Liver (tissue), 9 donors: ENCODE data around the gene MAP3K5. TPM values are rescaled to one million over a fixed set of nuclear protein-coding genes. Genes with fewer than 3 reads are reported as not detected.

ENCODE experiments used
- DNase-seq: peaks from one replicate; pipeline ENCODE4 v3.0.0-alpha.2; 2017; ENCODE audit warnings: low spot score
- H3K27ac ChIP-seq, 2 donors: one replicate each; pipeline ENCODE4 v1.7.0; 2013; ENCODE audit warnings: inconsistent platforms in 2 of 2, low read length in 2 of 2, control low read depth in 1 of 2, low read depth in 1 of 2, mild to moderate bottlenecking in 1 of 2
- H3K27me3 ChIP-seq, 4 donors: one replicate each; pipeline versions ENCODE4 v1.6.1 to v1.7.0; 2013; ENCODE audit warnings: low read length in 3 of 4, inconsistent platforms in 1 of 4, mild to moderate bottlenecking in 1 of 4, moderate library complexity in 1 of 4; ENCODE audit not compliant: control insufficient read depth in 4 of 4, insufficient read depth in 4 of 4
- H3K36me3 ChIP-seq, 4 donors: one replicate each; pipeline versions ENCODE4 v1.6.1 to v1.7.0; 2013; ENCODE audit warnings: low read length in 3 of 4, mild to moderate bottlenecking in 3 of 4, low read depth in 1 of 4, moderate library complexity in 1 of 4; ENCODE audit not compliant: control insufficient read depth in 4 of 4, insufficient read depth in 3 of 4
- H3K4me1 ChIP-seq, 4 donors: one replicate each; pipeline versions ENCODE4 v1.6.1 to v1.7.0; 2013; ENCODE audit warnings: low read length in 3 of 4, mild to moderate bottlenecking in 3 of 4, moderate library complexity in 1 of 4; ENCODE audit not compliant: control insufficient read depth in 4 of 4, insufficient read depth in 4 of 4
- H3K4me3 ChIP-seq, 3 donors: one replicate each; pipeline versions ENCODE4 v1.6.1 to v1.7.0; 2013; ENCODE audit warnings: low read length in 3 of 3, control low read depth in 1 of 3, low read depth in 1 of 3, mild to moderate bottlenecking in 1 of 3
- H3K9ac ChIP-seq, 2 donors: one replicate each; pipeline ENCODE4 v1.7.0; 2013; ENCODE audit warnings: low read length in 2 of 2, mild to moderate bottlenecking in 2 of 2, moderate library complexity in 2 of 2, control low read depth in 1 of 2, low read depth in 1 of 2
- H3K9me3 ChIP-seq, 4 donors: one replicate each; pipeline versions ENCODE4 v1.6.1 to v1.7.0; 2013; ENCODE audit warnings: low read length in 3 of 4; ENCODE audit not compliant: control insufficient read depth in 4 of 4
- EGR1 ChIP-seq, 2 donors: IDR thresholded peaks; 2 replicates each; pipeline ENCODE4 v1.6.1; 2016 to 2018; ENCODE audit warnings: antibody characterized with exemption in 2 of 2, low read depth in 2 of 2
- FOXA1 ChIP-seq: IDR thresholded peaks from 2 replicates; pipeline ENCODE4 v1.6.1; 2016; ENCODE audit warnings: antibody characterized with exemption
- FOXA2 ChIP-seq: IDR thresholded peaks from 2 replicates; pipeline ENCODE4 v1.6.1; 2016; ENCODE audit warnings: antibody characterized with exemption
- GABPA ChIP-seq, 2 donors: IDR thresholded peaks in 1 of 2; conservative IDR thresholded peaks in 1 of 2; 2 replicates each; pipeline ENCODE4 v1.6.1; 2016; ENCODE audit warnings: antibody characterized with exemption in 2 of 2, mild to moderate bottlenecking in 1 of 2, moderate library complexity in 1 of 2
- HNF4G ChIP-seq: IDR thresholded peaks from 2 replicates; pipeline ENCODE4 v1.6.1; 2016; ENCODE audit warnings: antibody characterized with exemption
- JUND ChIP-seq, 2 donors: IDR thresholded peaks; 2 replicates each; pipeline ENCODE4 v1.6.1; 2016; ENCODE audit warnings: antibody characterized with exemption in 2 of 2
- RAD21 ChIP-seq, 2 donors: IDR thresholded peaks; 2 replicates each; pipeline ENCODE4 v1.6.1; 2016; ENCODE audit warnings: antibody characterized with exemption in 2 of 2, mild to moderate bottlenecking in 2 of 2
- RXRA ChIP-seq, 2 donors: IDR thresholded peaks; 2 replicates each; pipeline ENCODE4 v1.6.1; 2017 to 2018; ENCODE audit warnings: antibody characterized with exemption in 2 of 2, mild to moderate bottlenecking in 1 of 2
- SP1 ChIP-seq: IDR thresholded peaks from 2 replicates; pipeline ENCODE4 v1.6.1; 2018; ENCODE audit warnings: antibody characterized with exemption, mild to moderate bottlenecking
- TAF1 ChIP-seq: conservative IDR thresholded peaks from 2 replicates; pipeline ENCODE4 v1.6.1; 2016; ENCODE audit warnings: antibody characterized with exemption, mild to moderate bottlenecking
- YY1 ChIP-seq: IDR thresholded peaks from 2 replicates; pipeline ENCODE4 v1.6.1; 2016; ENCODE audit warnings: antibody characterized with exemption, mild to moderate bottlenecking
- WGBS: extraction: QIAGEN DNeasy Blood & Tissue Kit; methylation state at CpG from one replicate; pipeline ENCODE4 v1.1.7; 2013; 5-methylcytosine and 5-hydroxymethylcytosine counted together
- polyA plus RNA-seq, 2 donors: library from polyadenylated mRNA; stranded (reverse) in 1 of 2; unstranded in 1 of 2; fragments of 200-250 nt in 1 of 2; fragments of >200 nt in 1 of 2; fragmentation: Nextera tagmentation in 1 of 2; extraction: Ambion mirVana in 1 of 2; gene quantifications; one replicate each; pipeline versions ENCODE4 v1.2.1 to v1.2.3, GENCODE V29; 2013 to 2015
- total RNA-seq, 2 donors: library from RNA; depleted of rRNA; stranded (reverse); fragments of >200 nt; gene quantifications; one replicate each; pipeline ENCODE4 v1.2.3, GENCODE V29; 2014
- TF ChIP-seq, protein P1 (sequence below): IDR thresholded peaks from 2 replicates; pipeline ENCODE4 v1.6.1; 2016; ENCODE audit warnings: antibody characterized with exemption
- TF ChIP-seq, protein P2 (sequence below): fragments of 150-350 bp; IDR thresholded peaks from 2 replicates; pipeline ENCODE4 v1.5.1; 2017; ENCODE audit warnings: improper control_type of control experiment, low read depth, low read length; ENCODE audit not compliant: missing input control
- TF ChIP-seq, protein P3 (sequence below): IDR thresholded peaks from 2 replicates; pipeline ENCODE4 v1.6.1; 2016; ENCODE audit warnings: antibody characterized with exemption
- TF ChIP-seq, protein P4 (sequence below): IDR thresholded peaks from 2 replicates; pipeline ENCODE4 v1.6.1; 2016; ENCODE audit warnings: antibody characterized with exemption
- donor health status: healthy.
- donor health status: healthy.
- donor health status: healthy.
- donor health status: healthy.
- donor health status: healthy.

Gene MAP3K5
- total and polyA plus RNA-seq, 4 donors: 2.9 to 18.0 (median 5.5) TPM

DNA sequence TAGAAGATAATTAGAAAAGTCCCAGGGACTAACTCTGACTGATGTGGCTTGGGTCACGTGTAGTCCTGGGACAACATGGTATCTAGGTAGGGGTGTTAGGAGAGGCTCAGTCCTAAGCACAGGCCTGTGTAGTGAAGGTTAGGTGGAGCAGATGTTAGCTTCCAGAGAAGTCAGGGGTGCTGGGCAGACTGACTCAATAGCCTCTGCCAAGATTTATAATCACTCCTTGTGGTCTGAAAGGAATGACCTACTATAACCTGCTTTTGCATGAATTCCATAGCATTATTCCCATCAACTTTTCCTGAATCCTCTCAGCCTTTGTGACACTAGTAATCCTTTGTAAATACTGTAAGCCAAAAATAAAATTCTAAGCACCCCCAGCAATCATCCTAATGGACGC lies 19.9 kb upstream of the MAP3K5 start:
- no peak overlapping the region for H3K9ac ChIP-seq
- H3K4me3 ChIP-seq: no peak overlapping the region
- no peak for DNase-seq
- WGBS: 92% methylated on average over 2 of the region's 2 CpGs
- H3K4me1 ChIP-seq: no peaks in the 10 kb centered on the region
- TF ChIP-seq TAF1 (no peak), YY1 (no peak), GABPA (IDR thresholded peaks at IDR 0.05 in 1 of 2, conservative IDR thresholded peaks at IDR 0.05 in 1 of 2) (no peak), FOXA1 (no peak), SP1 (no peak), RXRA (IDR thresholded peaks at IDR 0.05) (no peak)
- TF ChIP-seq, protein P1, sequence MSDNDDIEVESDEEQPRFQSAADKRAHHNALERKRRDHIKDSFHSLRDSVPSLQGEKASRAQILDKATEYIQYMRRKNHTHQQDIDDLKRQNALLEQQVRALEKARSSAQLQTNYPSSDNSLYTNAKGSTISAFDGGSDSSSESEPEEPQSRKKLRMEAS: no peak
- TF ChIP-seq, protein P2, sequence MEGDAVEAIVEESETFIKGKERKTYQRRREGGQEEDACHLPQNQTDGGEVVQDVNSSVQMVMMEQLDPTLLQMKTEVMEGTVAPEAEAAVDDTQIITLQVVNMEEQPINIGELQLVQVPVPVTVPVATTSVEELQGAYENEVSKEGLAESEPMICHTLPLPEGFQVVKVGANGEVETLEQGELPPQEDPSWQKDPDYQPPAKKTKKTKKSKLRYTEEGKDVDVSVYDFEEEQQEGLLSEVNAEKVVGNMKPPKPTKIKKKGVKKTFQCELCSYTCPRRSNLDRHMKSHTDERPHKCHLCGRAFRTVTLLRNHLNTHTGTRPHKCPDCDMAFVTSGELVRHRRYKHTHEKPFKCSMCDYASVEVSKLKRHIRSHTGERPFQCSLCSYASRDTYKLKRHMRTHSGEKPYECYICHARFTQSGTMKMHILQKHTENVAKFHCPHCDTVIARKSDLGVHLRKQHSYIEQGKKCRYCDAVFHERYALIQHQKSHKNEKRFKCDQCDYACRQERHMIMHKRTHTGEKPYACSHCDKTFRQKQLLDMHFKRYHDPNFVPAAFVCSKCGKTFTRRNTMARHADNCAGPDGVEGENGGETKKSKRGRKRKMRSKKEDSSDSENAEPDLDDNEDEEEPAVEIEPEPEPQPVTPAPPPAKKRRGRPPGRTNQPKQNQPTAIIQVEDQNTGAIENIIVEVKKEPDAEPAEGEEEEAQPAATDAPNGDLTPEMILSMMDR: no peak
- H3K27ac ChIP-seq: no peak overlapping the region
- no peaks in the 10 kb centered on the region for H3K27me3 ChIP-seq
- H3K9me3 ChIP-seq: no peaks in the 10 kb centered on the region
- H3K36me3 ChIP-seq: no peaks in the 10 kb centered on the region

DNA sequence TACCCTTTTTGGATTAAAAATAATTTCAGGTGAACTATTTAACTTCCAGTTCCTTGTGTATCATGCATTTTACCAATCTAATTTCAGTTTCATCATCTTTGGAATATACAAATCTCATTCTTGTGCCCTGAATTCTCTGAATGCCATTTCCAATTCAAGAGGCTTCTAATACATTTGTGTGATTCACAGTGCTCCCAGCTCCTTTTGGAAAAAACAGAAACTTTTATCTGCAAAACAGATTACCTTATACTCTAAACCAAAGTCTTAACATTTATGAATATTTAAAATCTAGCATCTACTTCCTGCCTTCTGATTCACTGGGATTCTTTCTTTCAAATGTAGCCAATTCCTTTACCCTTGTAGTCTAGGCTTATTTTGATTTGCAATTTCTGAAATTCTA lies 19.0 kb upstream of the MAP3K5 start:
- no peaks in the 10 kb centered on the region for H3K36me3 ChIP-seq
- no peak for DNase-seq
- no peak overlapping the region for H3K9ac ChIP-seq
- H3K27me3 ChIP-seq: no peaks in the 10 kb centered on the region
- TF ChIP-seq EGR1 (IDR thresholded peaks at IDR 0.05; ENCODE audit: low read depth in 2 of 2): no peak
- TF ChIP-seq YY1: no peak
- TF ChIP-seq FOXA2: no peak
- no peak overlapping the region for H3K27ac ChIP-seq
- no peaks in the 10 kb centered on the region for H3K9me3 ChIP-seq
- H3K4me1 ChIP-seq: no peaks in the 10 kb centered on the region
- H3K4me3 ChIP-seq: no peak overlapping the region

DNA sequence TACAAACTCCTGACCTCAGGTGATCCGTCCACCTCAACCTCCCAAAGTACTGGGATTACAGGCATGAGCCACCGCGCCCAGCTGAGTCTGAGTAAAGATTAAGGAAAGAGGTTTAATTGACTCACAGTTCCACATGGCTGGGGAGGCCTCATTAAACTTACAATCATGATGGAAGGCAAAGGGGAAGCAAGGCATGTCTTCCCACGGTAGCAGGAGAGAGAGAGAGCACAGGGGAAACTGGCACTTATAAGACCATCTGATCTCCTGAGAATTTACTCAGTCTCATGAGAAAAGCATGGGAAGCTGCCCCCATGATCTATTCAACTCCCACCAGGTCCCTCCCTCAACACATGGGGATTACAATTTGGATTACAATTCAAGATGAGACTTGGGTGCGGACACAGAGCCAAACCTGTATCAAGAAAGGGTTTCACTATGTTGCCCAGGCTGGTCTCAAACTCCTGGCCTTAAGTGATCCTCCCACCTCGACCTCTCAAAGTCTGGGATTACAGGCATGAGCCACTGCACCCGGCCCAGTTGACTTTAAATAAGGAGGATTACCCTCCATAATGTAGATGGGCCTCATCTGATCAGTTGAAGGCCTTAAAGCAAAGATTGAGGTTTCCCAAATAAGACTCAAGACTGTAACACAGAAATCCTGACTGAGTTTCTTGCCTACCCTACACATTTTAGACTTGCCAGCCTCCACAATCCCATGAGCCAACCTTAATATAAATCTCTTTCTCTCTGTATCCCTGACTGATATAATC lies 17.0 kb upstream of the MAP3K5 start:
- no peak for DNase-seq
- H3K27me3 ChIP-seq: no peaks in the 10 kb centered on the region
- H3K4me3 ChIP-seq: no peak overlapping the region
- no peaks in the 10 kb centered on the region for H3K4me1 ChIP-seq
- no peak overlapping the region for H3K27ac ChIP-seq
- no peaks in the 10 kb centered on the region for H3K36me3 ChIP-seq
- H3K9me3 ChIP-seq: no peaks in the 10 kb centered on the region
- WGBS: 88% methylated on average over 7 of the region's 7 CpGs
- no peak for TF ChIP-seq RAD21 (IDR thresholded peaks at IDR 0.05)
- TF ChIP-seq, protein P3, sequence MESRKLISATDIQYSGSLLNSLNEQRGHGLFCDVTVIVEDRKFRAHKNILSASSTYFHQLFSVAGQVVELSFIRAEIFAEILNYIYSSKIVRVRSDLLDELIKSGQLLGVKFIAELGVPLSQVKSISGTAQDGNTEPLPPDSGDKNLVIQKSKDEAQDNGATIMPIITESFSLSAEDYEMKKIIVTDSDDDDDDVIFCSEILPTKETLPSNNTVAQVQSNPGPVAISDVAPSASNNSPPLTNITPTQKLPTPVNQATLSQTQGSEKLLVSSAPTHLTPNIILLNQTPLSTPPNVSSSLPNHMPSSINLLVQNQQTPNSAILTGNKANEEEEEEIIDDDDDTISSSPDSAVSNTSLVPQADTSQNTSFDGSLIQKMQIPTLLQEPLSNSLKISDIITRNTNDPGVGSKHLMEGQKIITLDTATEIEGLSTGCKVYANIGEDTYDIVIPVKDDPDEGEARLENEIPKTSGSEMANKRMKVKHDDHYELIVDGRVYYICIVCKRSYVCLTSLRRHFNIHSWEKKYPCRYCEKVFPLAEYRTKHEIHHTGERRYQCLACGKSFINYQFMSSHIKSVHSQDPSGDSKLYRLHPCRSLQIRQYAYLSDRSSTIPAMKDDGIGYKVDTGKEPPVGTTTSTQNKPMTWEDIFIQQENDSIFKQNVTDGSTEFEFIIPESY: no peak
- TF ChIP-seq SP1: no peak
- no peak for TF ChIP-seq TAF1
- no peak for TF ChIP-seq RXRA (IDR thresholded peaks at IDR 0.05)
- TF ChIP-seq FOXA1: no peak
- TF ChIP-seq, protein P1: no peak
- TF ChIP-seq GABPA (IDR thresholded peaks at IDR 0.05 in 1 of 2, conservative IDR thresholded peaks at IDR 0.05 in 1 of 2): no peak
- TF ChIP-seq, protein P4, sequence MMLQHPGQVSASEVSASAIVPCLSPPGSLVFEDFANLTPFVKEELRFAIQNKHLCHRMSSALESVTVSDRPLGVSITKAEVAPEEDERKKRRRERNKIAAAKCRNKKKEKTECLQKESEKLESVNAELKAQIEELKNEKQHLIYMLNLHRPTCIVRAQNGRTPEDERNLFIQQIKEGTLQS: no peak
- no peak for TF ChIP-seq YY1
- no peak for TF ChIP-seq JUND (IDR thresholded peaks at IDR 0.05)
- no peak for TF ChIP-seq HNF4G
- H3K9ac ChIP-seq: no peak overlapping the region
